MM.1S (cell line): ENCODE results near the gene PRR19.

Experiments used
- CTCF ChIP-seq: fragments of 300-600 bp; sonication (generic); IDR thresholded peaks from 2 replicates; pipeline ENCODE4 v1.5.1; 2016; ENCODE audit warnings: antibody characterized with exemption, low read length, mixed read lengths
- EZH2phosphoT487 ChIP-seq: fragments of 300-600 bp; sonication (generic); IDR thresholded peaks from 2 replicates; pipeline ENCODE4 v1.6.1; 2018; ENCODE audit warnings: antibody characterized with exemption, low read length

- no peak for TF ChIP-seq CTCF
- no peak for TF ChIP-seq EZH2phosphoT487
Measured at GRCh38 chr19:42335971-42336370, 34.0 kb downstream of the PRR19 start.
